ENCODE measurements around the gene B4GALNT4. TPM values are rescaled to one million over a fixed set of nuclear protein-coding genes. Genes with fewer than 3 reads are reported as not detected.
"Not testable (repeated sequence)": the region's sequence is repeated elsewhere in the genome, so short reads cannot be mapped to it uniquely, and the experiment has no call there.

B4GALNT4 gene
- total RNA-seq, 4 donors from 2014 or later = 7.1 to 22.2 (median 14.1) TPM

- DNase-seq (ENCODE audit: low spot score in 2 of 2) = no peak
- TF ChIP-seq EP300 (IDR thresholded peaks at IDR 0.05) (no peak), CTCF (IDR thresholded peaks at IDR 0.05) (no peak), POLR2A (IDR thresholded peaks at IDR 0.05) (no peak)
- Histone ChIP-seq H3K27ac (no peak overlapping the region), H3K4me1 (no peaks in the 10 kb centered on the region), H3K27me3 (peaks cover 0 to 2% of the 10 kb centered on the region in 2 donors), H3K36me3 (peaks cover 0 to 4% (median 0%) of the 10 kb centered on the region in 3 donors), H3K4me3 (no peak overlapping the region), H3K9me3 (peaks cover 0 to 15% (median 0%) of the 10 kb centered on the region in 4 donors)
- 92 to 94% methylated on average over 6 of the region's 6 CpGs for WGBS, 2 donors
Observed at GRCh38 chr11:386483-386882, 17.2 kb downstream of the B4GALNT4 start.

GRCh38 chr11:387193-387793 lies 18.0 kb downstream of the B4GALNT4 start:
- DNase-seq (ENCODE audit: low spot score in 2 of 2) = no peak
- Histone ChIP-seq H3K4me3 (no peak overlapping the region), H3K9me3 (peaks cover 0 to 15% (median 0%) of the 10 kb centered on the region in 4 donors), H3K36me3 (peaks cover 0 to under 1% (median 0%) of the 10 kb centered on the region in 3 donors), H3K27me3 (peaks cover 0 to 10% of the 10 kb centered on the region in 2 donors), H3K27ac (no peak overlapping the region), H3K4me1 (no peaks in the 10 kb centered on the region)
- 69 to 72% methylated on average over 4 of the region's 4 CpGs for WGBS, 2 donors
- no peak for TF ChIP-seq CTCF (IDR thresholded peaks at IDR 0.05)

GRCh38 chr11:389369-389768 lies 20.1 kb downstream of the B4GALNT4 start:
- 79 to 87% methylated on average over 11 to 17 of the region's 17 CpGs for WGBS, 2 donors
- H3K36me3 ChIP-seq; H3K27ac ChIP-seq; H3K4me3 ChIP-seq; DNase-seq (ENCODE audit: low spot score in 2 of 2): not testable (repeated sequence)
- Histone ChIP-seq H3K27me3 (peaks cover 0 to 16% of the 10 kb centered on the region in 2 donors), H3K4me1 (peaks cover 0 to 16% (median 4%) of the 10 kb centered on the region in 4 donors), H3K9me3 (peaks cover 0 to 15% (median 0%) of the 10 kb centered on the region in 4 donors)

GRCh38 chr11:390175-390574 lies 20.9 kb downstream of the B4GALNT4 start:
- no peak for DNase-seq (ENCODE audit: low spot score in 2 of 2)
- WGBS, 2 donors = 62 to 81% methylated on average over 5 to 6 of the region's 11 CpGs
- Histone ChIP-seq H3K27ac (no peak overlapping the region), H3K4me3 (no peak overlapping the region), H3K4me1 (peaks cover 0 to 23% (median 4%) of the 10 kb centered on the region in 4 donors), H3K9me3 (peaks cover 0 to 15% (median 0%) of the 10 kb centered on the region in 4 donors), H3K27me3 (peaks cover 0 to 16% of the 10 kb centered on the region in 2 donors), H3K36me3 (no peaks in the 10 kb centered on the region)
- TF ChIP-seq EP300 (IDR thresholded peaks at IDR 0.05) (no peak), CTCF (IDR thresholded peaks at IDR 0.05) (no peak), POLR2A (IDR thresholded peaks at IDR 0.05) (no peak)

GRCh38 chr11:391117-392017 lies 22.1 kb downstream of the B4GALNT4 start:
- TF ChIP-seq POLR2A (IDR thresholded peaks at IDR 0.05) (no peak), EP300 (IDR thresholded peaks at IDR 0.05) (no peak), CTCF (IDR thresholded peaks at IDR 0.05) (no peak)
- 72 to 77% methylated on average over 27 to 34 of the region's 38 CpGs for WGBS, 2 donors
- Histone ChIP-seq H3K4me3 (no peak overlapping the region), H3K27ac (no peak overlapping the region), H3K9me3 (peaks cover 0 to 8% (median 0%) of the 10 kb centered on the region in 4 donors), H3K27me3 (peaks cover 0 to 22% of the 10 kb centered on the region in 2 donors), H3K36me3 (no peaks in the 10 kb centered on the region), H3K4me1 (peaks cover 0 to 23% (median 4%) of the 10 kb centered on the region in 4 donors)
- DNase-seq (ENCODE audit: low spot score in 2 of 2) = no peak

Data from tibial nerve (tissue), 4 donors.